ENCODE measurements around the gene NSRP1.

DNA sequence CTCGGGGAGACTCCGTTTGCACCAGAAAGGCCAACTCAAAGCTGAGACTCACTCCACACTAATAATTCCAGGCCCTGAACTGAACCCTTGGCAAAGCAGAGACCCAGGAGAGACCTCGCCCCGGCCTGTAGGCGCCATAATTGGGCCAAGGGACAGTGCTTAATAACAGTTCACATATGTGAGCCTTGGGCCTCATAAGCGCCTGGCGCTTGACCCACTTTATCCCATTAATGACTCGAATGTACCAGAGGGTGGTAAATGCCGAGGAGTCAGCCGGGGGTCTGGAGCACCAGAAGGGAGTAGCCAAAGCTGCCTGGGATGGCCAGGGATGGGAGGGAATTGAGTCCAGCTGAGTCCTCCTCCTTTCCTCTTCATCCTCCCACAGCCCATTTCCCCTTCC is 94.3 kb downstream of the NSRP1 start:
- TF ChIP-seq, protein P1, sequence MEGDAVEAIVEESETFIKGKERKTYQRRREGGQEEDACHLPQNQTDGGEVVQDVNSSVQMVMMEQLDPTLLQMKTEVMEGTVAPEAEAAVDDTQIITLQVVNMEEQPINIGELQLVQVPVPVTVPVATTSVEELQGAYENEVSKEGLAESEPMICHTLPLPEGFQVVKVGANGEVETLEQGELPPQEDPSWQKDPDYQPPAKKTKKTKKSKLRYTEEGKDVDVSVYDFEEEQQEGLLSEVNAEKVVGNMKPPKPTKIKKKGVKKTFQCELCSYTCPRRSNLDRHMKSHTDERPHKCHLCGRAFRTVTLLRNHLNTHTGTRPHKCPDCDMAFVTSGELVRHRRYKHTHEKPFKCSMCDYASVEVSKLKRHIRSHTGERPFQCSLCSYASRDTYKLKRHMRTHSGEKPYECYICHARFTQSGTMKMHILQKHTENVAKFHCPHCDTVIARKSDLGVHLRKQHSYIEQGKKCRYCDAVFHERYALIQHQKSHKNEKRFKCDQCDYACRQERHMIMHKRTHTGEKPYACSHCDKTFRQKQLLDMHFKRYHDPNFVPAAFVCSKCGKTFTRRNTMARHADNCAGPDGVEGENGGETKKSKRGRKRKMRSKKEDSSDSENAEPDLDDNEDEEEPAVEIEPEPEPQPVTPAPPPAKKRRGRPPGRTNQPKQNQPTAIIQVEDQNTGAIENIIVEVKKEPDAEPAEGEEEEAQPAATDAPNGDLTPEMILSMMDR (conservative IDR thresholded peaks at IDR 0.05; ENCODE audit: low read depth, low read length), result no peak
- TF ChIP-seq RCOR1 (IDR thresholded peaks at IDR 0.05; ENCODE audit: insufficient replicate concordance, low read length) (no peak), POLR2A (IDR thresholded peaks at IDR 0.05; ENCODE audit: low read depth, low read length) (no peak), NFE2L2 (IDR thresholded peaks at IDR 0.05; ENCODE audit: low read depth, low read length) (no peak)
- TF ChIP-seq, protein P2, sequence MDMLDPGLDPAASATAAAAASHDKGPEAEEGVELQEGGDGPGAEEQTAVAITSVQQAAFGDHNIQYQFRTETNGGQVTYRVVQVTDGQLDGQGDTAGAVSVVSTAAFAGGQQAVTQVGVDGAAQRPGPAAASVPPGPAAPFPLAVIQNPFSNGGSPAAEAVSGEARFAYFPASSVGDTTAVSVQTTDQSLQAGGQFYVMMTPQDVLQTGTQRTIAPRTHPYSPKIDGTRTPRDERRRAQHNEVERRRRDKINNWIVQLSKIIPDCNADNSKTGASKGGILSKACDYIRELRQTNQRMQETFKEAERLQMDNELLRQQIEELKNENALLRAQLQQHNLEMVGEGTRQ (IDR thresholded peaks at IDR 0.05; ENCODE audit: low read depth, low read length), result no peak

All from IMR-90 (cell line).